IMR-90 (cell line): ENCODE measurements around the gene ZNF3. TPM values are rescaled to one million over a fixed set of nuclear protein-coding genes. Genes with fewer than 3 reads are reported as not detected.

Experiments used
- ATAC-seq: fragments of 200-7000 bp; cut with Tn5 transposase; 2 replicates; pipeline ENCODE4 v1.9.1; 2020; ENCODE audit warnings: low read depth, mild to moderate bottlenecking, moderate library complexity
- BruUV-seq: library from RNA; stranded (reverse); fragments of 400-500 nt; replicated peaks from 2 replicates; lab custom pipeline; 2021; lab: Mats Ljungman, UMichigan
- CTCF ChIA-PET: fragments of 300-600 bp; formaldehyde crosslinking; extraction: SDS; loops from one replicate; lab custom pipeline; 2021; ENCODE audit warnings: antibody characterized with exemption; lab: Yijun Ruan, JAX
- POLR2A ChIA-PET: fragments of 300-600 bp; sonication (Branson Sonifier 250); formaldehyde crosslinking; loops from one replicate; lab custom pipeline; 2022; ENCODE audit warnings: antibody characterized with exemption; ENCODE audit not compliant: unreplicated experiment; lab: Charles Lee
- DNase-seq: peaks from one replicate; pipeline ENCODE4 v3.0.0; 2013
- H2AFZ ChIP-seq: replicated peaks from 2 replicates; pipeline ENCODE3; 2013; ENCODE audit warnings: low read length, mild to moderate bottlenecking; ENCODE audit not compliant: poor library complexity
- H2AK5ac ChIP-seq: 2 replicates; pipeline ENCODE4 v1.6.1; 2013; ENCODE audit warnings: low read depth, low read length, inconsistent platforms
- H2AK9ac ChIP-seq: replicated peaks from 2 replicates; pipeline ENCODE3; 2013; ENCODE audit warnings: mild to moderate bottlenecking, low read depth, low read length, moderate library complexity; ENCODE audit not compliant: poor library complexity
- H2BK120ac ChIP-seq: 2 replicates; pipeline ENCODE4 v1.6.1; 2013; ENCODE audit warnings: low read depth, low read length, inconsistent platforms
- H2BK15ac ChIP-seq: 3 replicates; pipeline ENCODE4 v1.6.1; 2013; ENCODE audit warnings: low read depth, low read length, inconsistent platforms
- H2BK20ac ChIP-seq: 2 replicates; pipeline ENCODE4 v1.6.1; 2013; ENCODE audit warnings: low read depth, mild to moderate bottlenecking, inconsistent platforms, low read length, moderate library complexity
- H2BK5ac ChIP-seq: 2 replicates; pipeline ENCODE4 v1.6.1; 2013; ENCODE audit warnings: mild to moderate bottlenecking, low read depth, low read length, inconsistent platforms; ENCODE audit not compliant: poor library complexity, severe bottlenecking
- H3K14ac ChIP-seq: replicated peaks from 2 replicates; pipeline ENCODE4 v1.6.1; 2013; ENCODE audit warnings: low read depth, low read length, inconsistent platforms
- H3K18ac ChIP-seq: 2 replicates; pipeline ENCODE4 v1.6.1; 2013; ENCODE audit warnings: low read depth, low read length, control low read depth
- H3K23ac ChIP-seq: 2 replicates; pipeline ENCODE4 v1.6.1; 2013; ENCODE audit warnings: low read depth, low read length, inconsistent platforms
- H3K27ac ChIP-seq: 2 replicates; pipeline ENCODE4 v1.5.1; 2013; ENCODE audit warnings: mild to moderate bottlenecking, control low read depth, low read length; ENCODE audit not compliant: insufficient read depth
- H3K27me3 ChIP-seq: 2 replicates; pipeline ENCODE4 v1.6.1; 2013; ENCODE audit warnings: low read length; ENCODE audit not compliant: control insufficient read depth, insufficient read depth
- H3K36me3 ChIP-seq: 2 replicates; pipeline ENCODE4 v1.6.1; 2013; ENCODE audit warnings: low read length, mixed read lengths; ENCODE audit not compliant: control insufficient read depth, insufficient read depth
- H3K4ac ChIP-seq: 2 replicates; pipeline ENCODE4 v1.6.1; 2013; ENCODE audit warnings: low read depth, low read length, inconsistent platforms
- H3K4me1 ChIP-seq: 2 replicates; pipeline ENCODE4 v1.6.1; 2013; ENCODE audit warnings: low read length, mixed read lengths; ENCODE audit not compliant: control insufficient read depth, insufficient read depth
- H3K4me2 ChIP-seq: 2 replicates; pipeline ENCODE4 v1.6.1; 2013; ENCODE audit warnings: low read depth, mild to moderate bottlenecking, control low read depth, low read length, moderate library complexity
- H3K4me3 ChIP-seq: 2 replicates; pipeline ENCODE4 v1.5.1; 2013; ENCODE audit warnings: low read depth, mild to moderate bottlenecking, control low read depth, low read length, moderate library complexity; ENCODE audit not compliant: insufficient read depth
- H3K56ac ChIP-seq: 2 replicates; pipeline ENCODE4 v1.6.1; 2013; ENCODE audit warnings: low read length, inconsistent platforms; ENCODE audit not compliant: insufficient read depth; ENCODE audit errors: extremely low read depth
- H3K79me1 ChIP-seq, 2 experiments: 2 replicates each; pipeline ENCODE4 v1.6.1; 2013; ENCODE audit warnings: low read length in 2 of 2, inconsistent platforms in 1 of 2, low read depth in 1 of 2
- H3K9ac ChIP-seq: 2 replicates; pipeline ENCODE4 v1.6.1; 2013; ENCODE audit warnings: low read depth, low read length, control low read depth
- H3K9me1 ChIP-seq: 2 replicates; pipeline ENCODE4 v1.6.1; 2013; ENCODE audit warnings: low read length, inconsistent platforms; ENCODE audit not compliant: insufficient read depth
- H3K9me3 ChIP-seq: 2 replicates; pipeline ENCODE4 v1.6.1; 2013; ENCODE audit warnings: low read length; ENCODE audit not compliant: control insufficient read depth, insufficient read depth
- H4K20me1 ChIP-seq: 2 replicates; pipeline ENCODE4 v1.6.1; 2013; ENCODE audit warnings: low read length, inconsistent platforms; ENCODE audit not compliant: insufficient read depth
- H4K5ac ChIP-seq: 2 replicates; pipeline ENCODE4 v1.6.1; 2013; ENCODE audit warnings: mild to moderate bottlenecking, low read depth, low read length, control low read depth
- H4K8ac ChIP-seq, 2 experiments: 2 replicates each; pipeline ENCODE4 v1.6.1; 2013; ENCODE audit warnings: low read depth in 2 of 2, low read length in 2 of 2, control low read depth in 1 of 2, inconsistent platforms in 1 of 2
- H4K91ac ChIP-seq: 2 replicates; pipeline ENCODE4 v1.6.1; 2013; ENCODE audit warnings: low read depth, low read length, inconsistent platforms; ENCODE audit not compliant: insufficient read depth
- BHLHE40 ChIP-seq: fragments of 150-350 bp; IDR thresholded peaks from 2 replicates; pipeline ENCODE4 v1.6.1; 2016; ENCODE audit warnings: mild to moderate bottlenecking, low read depth, low read length
- CEBPB ChIP-seq: IDR thresholded peaks from 2 replicates; pipeline ENCODE4 v1.6.1; 2012; ENCODE audit warnings: low read depth, low read length, improper control_type of control experiment
- CHD1 ChIP-seq: IDR thresholded peaks from 2 replicates; pipeline ENCODE4 v1.6.1; 2012; ENCODE audit warnings: low read depth, low read length, improper control_type of control experiment
- CTCF ChIP-seq: conservative IDR thresholded peaks from 2 replicates; pipeline ENCODE4 v1.5.1; 2012; ENCODE audit warnings: mild to moderate bottlenecking, low read depth, low read length, improper control_type of control experiment
- FOS ChIP-seq: fragments of 150-350 bp; IDR thresholded peaks from 2 replicates; pipeline ENCODE4 v1.6.1; 2016; ENCODE audit warnings: low read depth, low read length
- MAFK ChIP-seq: IDR thresholded peaks from 2 replicates; pipeline ENCODE4 v1.6.1; 2012; ENCODE audit warnings: low read depth, low read length, improper control_type of control experiment
- MAZ ChIP-seq: IDR thresholded peaks from 2 replicates; pipeline ENCODE4 v1.6.1; 2012; ENCODE audit warnings: low read depth, mild to moderate bottlenecking, low read length, improper control_type of control experiment, moderate library complexity, borderline replicate concordance
- MXI1 ChIP-seq: IDR thresholded peaks from 2 replicates; pipeline ENCODE4 v1.6.1; 2012; ENCODE audit warnings: low read depth, mild to moderate bottlenecking, low read length, moderate library complexity, borderline replicate concordance
- POLR2A ChIP-seq: IDR thresholded peaks from 2 replicates; pipeline ENCODE4 v1.6.1; 2012; ENCODE audit warnings: mild to moderate bottlenecking, low read depth, low read length
- RAD21 ChIP-seq: IDR thresholded peaks from 2 replicates; pipeline ENCODE4 v1.6.1; 2012; ENCODE audit warnings: low read length, improper control_type of control experiment
- RCOR1 ChIP-seq: IDR thresholded peaks from 2 replicates; pipeline ENCODE4 v1.6.1; 2012; ENCODE audit warnings: mild to moderate bottlenecking, low read length, improper control_type of control experiment; ENCODE audit not compliant: insufficient replicate concordance
- RFX5 ChIP-seq: IDR thresholded peaks from 2 replicates; pipeline ENCODE4 v1.8.0; 2012; ENCODE audit warnings: low read depth, mild to moderate bottlenecking, low read length, moderate library complexity
- SMC3 ChIP-seq: fragments of 150-350 bp; IDR thresholded peaks from 2 replicates; pipeline ENCODE4 v1.6.1; 2016; ENCODE audit warnings: low read depth, mild to moderate bottlenecking, antibody characterized with exemption, low read length, moderate library complexity
- USF2 ChIP-seq: fragments of 150-350 bp; IDR thresholded peaks from 2 replicates; pipeline ENCODE4 v1.6.1; 2017; ENCODE audit warnings: mild to moderate bottlenecking, antibody characterized with exemption, low read length, low read depth
- WGBS, 2 experiments: methylation state at CpG; one replicate each; pipeline versions ENCODE4 v1.1.5 to v1.1.7; 2013; ENCODE audit warnings: missing lambda C conversion rate in 2 of 2; ENCODE audit not compliant: insufficient read length in 1 of 2; ENCODE audit errors: extremely low coverage in 2 of 2; 5-methylcytosine and 5-hydroxymethylcytosine counted together
- dilution Hi-C: fragments of 300-500 bp; cut with HindIII; formaldehyde crosslinking; loops from one replicate; pipeline ENCODE4 v1.14.3; 2018; ENCODE audit warnings: low sequenced_read_pairs; ENCODE audit not compliant: unreplicated experiment
- in situ Hi-C: fragments of 300-500 bp; cut with MboI; formaldehyde crosslinking; loops from 3 replicates; pipeline ENCODE4 v1.14.3; 2019; ENCODE audit warnings: low sequenced_read_pairs, inconsistent platforms, mixed read lengths
- intact Hi-C: fragments of 100-400 bp; cut with micrococcal nuclease; formaldehyde crosslinking; loops from 2 replicates; pipeline ENCODE4 v1.10.0; 2022
- polyA plus RNA-seq, 3 experiments: library from polyadenylated mRNA; depleted of rRNA; stranded (reverse); fragments of >200 nt; gene quantifications; 2 replicates each; pipeline ENCODE4 v1.2.3, GENCODE V29; 2012; ENCODE audit warnings: low replicate concordance in 1 of 3
- total RNA-seq: library from RNA; depleted of rRNA; stranded (reverse); fragments of >200 nt; gene quantifications from 2 replicates; pipeline ENCODE4 v1.2.3, GENCODE V29; 2012

Gene ZNF3
- total and polyA plus RNA-seq, 2 of the 4 experiments (the other 2 are of a cell fraction), result 24.8 to 30.8 TPM

- CTCF ChIA-PET, result interaction anchor here (1.3 kb wide), 1 partner anchor 11 kb away, joined by 5 read pairs; no protein-coding TSS in a partner anchor
- Histone ChIP-seq H3K27me3 (no peaks in the 10 kb centered on the region), H4K91ac (peak within 1 kb of the TSS; percentile 90), H3K4me2 (peak within 1 kb of the TSS; percentile 87), H2AK5ac (peak within 1 kb of the TSS; percentile 97), H3K18ac (no peak within 1 kb of the TSS; the same call in 1 of the 2 replicates), H4K5ac (peak within 1 kb of the TSS; percentile 27), H3K4me1 (peaks cover 15% of the 10 kb centered on the region), H3K27ac (peak within 1 kb of the TSS; percentile 80), H3K9me3 (no peaks in the 10 kb centered on the region), H2AFZ (peak within 1 kb of the TSS; percentile 94), H4K8ac (peak within 1 kb of the TSS; percentile 67 to 96; a peak in 3 of 4 replicates), H3K4ac (peak within 1 kb of the TSS; percentile 96), H2BK5ac (peak within 1 kb of the TSS; percentile 58), H3K56ac (peak within 1 kb of the TSS; percentile 62; the same call in 1 of the 2 replicates), H2BK120ac (peak within 1 kb of the TSS; percentile 88), H3K23ac (peak within 1 kb of the TSS; percentile 91), H2BK20ac (peak within 1 kb of the TSS; percentile 80; the same call in 1 of the 2 replicates), H2AK9ac (peak within 1 kb of the TSS; percentile 98), H3K79me1 (peaks cover 28 to 57% of the 10 kb centered on the region in 2 experiments), H3K36me3 (peaks cover 46% of the 10 kb centered on the region), H2BK15ac (peak within 1 kb of the TSS; percentile 81; the same call in 2 of the 3 replicates), H3K14ac (peak within 1 kb of the TSS; percentile 92), H4K20me1 (peaks cover 7% of the 10 kb centered on the region; the same call in 1 of the 2 replicates), H3K4me3 (peak within 1 kb of the TSS; percentile 54), H3K9ac (peak within 1 kb of the TSS; percentile 75), H3K9me1 (peaks cover 5% of the 10 kb centered on the region; the same call in 1 of the 2 replicates)
- POLR2A ChIA-PET, result interaction anchor here (0.8 to 1.7 kb wide), 2 partner anchors 14 to 20 kb away, joined by 3 to 6 read pairs; no protein-coding TSS in a partner anchor
- dilution Hi-C loops (no loop called here), intact Hi-C loops (loop anchor here (2.0 kb wide), 1 partner anchor 18 kb away; the partner anchor contains the start of genes CNPY4 and TAF6), in situ Hi-C loops (no loop called here)
- no TSS peak for BruUV-seq
- peak; percentile 99 for DNase-seq
- peak; percentile 80 for ATAC-seq
- WGBS, 2 experiments, result 0% methylated on average over 17 of the region's 80 CpGs; no CpG with 5 or more reads in 1 of the 2 experiments
- TF ChIP-seq RFX5 (no peak), MAFK (no peak), MXI1 (peak; percentile 90), SMC3 (no peak), CHD1 (no peak), CEBPB (peak; percentile 48), FOS (peak; percentile 35; the same call in 1 of the 2 replicates), CTCF (no peak), MAZ (peak; percentile 88), POLR2A (peak; percentile 76), USF2 (peak; percentile 99), BHLHE40 (peak; percentile 27; the same call in 1 of the 2 replicates), RAD21 (no peak), RCOR1 (no peak)
These were observed 19.7 kb upstream of the ZNF3 start, which contains the start of the genes AP4M1 and MCM7 for GRCh38 chr7:100101016-100101862. AP4M1 (plus strand) TSS chr7:100101643; CDS start chr7:100101715, 72 bp downstream. MCM7 (minus strand) TSS chr7:100101397; CDS start chr7:100101294, 103 bp downstream.
